ENCODE measurements around the gene KRT15. TPM values are rescaled to one million over a fixed set of nuclear protein-coding genes. Genes with fewer than 3 reads are reported as not detected.

Gene KRT15
- polyA plus RNA-seq, 2 donors: 1,457 to 2,808 TPM

DNA sequence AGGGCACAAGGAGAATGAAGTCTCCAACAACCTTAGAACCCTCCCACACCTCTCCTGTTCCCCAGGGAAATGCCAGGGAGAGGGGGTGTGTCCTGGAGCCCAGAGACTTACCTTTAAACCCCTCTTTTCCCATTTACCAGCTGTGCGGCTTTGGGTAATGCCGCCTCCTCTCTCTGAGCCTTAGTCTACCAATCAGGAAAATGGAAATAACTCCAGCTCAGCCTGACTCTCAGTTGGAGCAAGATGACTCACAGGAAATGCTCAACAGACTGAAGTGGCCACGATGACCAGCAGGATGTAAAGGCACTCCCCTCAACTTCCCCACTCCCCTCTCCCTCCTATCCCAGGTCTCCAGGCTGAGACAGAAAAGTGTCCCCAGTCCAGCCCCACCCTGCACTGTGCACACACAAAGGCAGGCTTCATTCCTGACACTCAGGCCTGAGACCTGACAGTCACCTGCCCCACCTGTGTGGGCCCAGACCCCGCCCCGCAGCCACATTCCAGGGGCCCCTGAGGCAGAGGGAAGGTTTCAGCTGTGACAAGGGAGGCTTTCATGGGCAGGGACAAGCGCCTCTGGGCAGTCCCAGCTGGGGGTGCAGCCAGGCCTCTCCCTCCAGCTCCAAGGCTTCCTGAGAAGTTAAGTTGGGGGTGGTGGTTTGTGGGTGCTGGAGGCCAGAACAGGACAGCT is 3.0 kb upstream of the KRT15 start:
- 41 to 49% methylated on average over 6 of the region's 6 CpGs for WGBS, 2 donors
- H3K27ac ChIP-seq (ENCODE audit: low read depth in 2 of 2, low read length in 1 of 2): peak overlapping the region; percentile 80 to 83
- H3K9me3 ChIP-seq (ENCODE audit: control insufficient read depth in 2 of 2, insufficient read depth in 1 of 2, low read depth in 1 of 2, low read length in 1 of 2): no peaks in the 10 kb centered on the region
- peaks cover 0 to 8% of the 10 kb centered on the region in 2 donors for H3K36me3 ChIP-seq (ENCODE audit: control insufficient read depth in 2 of 2, insufficient read depth in 2 of 2, low read length in 1 of 2)
- peak overlapping the region; percentile 17 to 27 for H3K4me3 ChIP-seq (ENCODE audit: low read depth in 1 of 2, low read length in 2 of 2)
- H3K27me3 ChIP-seq (ENCODE audit: control insufficient read depth in 1 of 2, insufficient read depth in 2 of 2, low read length in 2 of 2): no peaks in the 10 kb centered on the region
- peaks cover 0 to 18% of the 10 kb centered on the region in 2 donors for H3K4me1 ChIP-seq (ENCODE audit: control insufficient read depth in 2 of 2, insufficient read depth in 2 of 2, low read length in 1 of 2)

DNA sequence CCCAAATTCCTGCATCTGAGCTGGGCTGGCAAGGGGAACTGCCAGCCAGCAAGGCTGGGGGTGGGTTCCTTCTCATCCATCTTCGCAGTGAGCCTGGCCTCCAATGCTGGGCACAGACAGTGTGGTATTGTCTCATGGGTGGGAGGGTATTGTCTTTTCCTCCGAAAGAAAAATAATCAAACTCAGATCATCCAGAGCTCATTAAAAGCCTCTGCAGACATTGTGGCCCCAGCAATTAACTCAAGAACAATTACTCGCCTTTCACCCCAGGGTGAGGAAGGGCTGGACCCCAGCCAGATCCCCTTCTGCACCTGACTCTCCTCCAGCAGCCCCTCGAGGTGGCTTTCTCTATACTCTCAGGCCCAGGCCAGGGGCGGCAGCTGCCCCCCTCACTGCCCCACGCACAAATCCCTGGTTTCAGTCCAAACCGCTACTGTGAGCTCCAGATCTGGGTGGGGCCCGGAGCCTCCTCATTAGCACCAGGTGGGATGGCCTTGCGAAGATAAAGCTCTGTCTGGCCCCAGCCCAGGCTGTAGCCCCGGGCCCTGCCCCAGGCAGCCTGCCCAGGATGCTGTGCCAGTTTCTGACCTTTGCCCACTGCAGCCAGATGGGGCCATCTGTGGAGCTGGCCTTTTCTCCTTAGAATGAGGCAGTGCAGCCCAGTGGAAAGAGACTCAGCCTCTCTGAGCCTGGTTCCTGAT is 2.3 kb upstream of the KRT15 start:
- H3K4me3 ChIP-seq (ENCODE audit: low read depth in 1 of 2, low read length in 2 of 2): peak overlapping the region; percentile 17 to 27
- peaks cover 0 to 18% of the 10 kb centered on the region in 2 donors for H3K4me1 ChIP-seq (ENCODE audit: control insufficient read depth in 2 of 2, insufficient read depth in 2 of 2, low read length in 1 of 2)

GRCh38 chr17:41519501-41520224 is 973 bp upstream of the KRT15 start:
- H3K27me3 ChIP-seq (ENCODE audit: control insufficient read depth in 1 of 2, insufficient read depth in 2 of 2, low read length in 2 of 2): no peaks in the 10 kb centered on the region
- H3K9me3 ChIP-seq (ENCODE audit: control insufficient read depth in 2 of 2, insufficient read depth in 1 of 2, low read depth in 1 of 2, low read length in 1 of 2): no peaks in the 10 kb centered on the region
- peaks cover 0 to 18% of the 10 kb centered on the region in 2 donors for H3K4me1 ChIP-seq (ENCODE audit: control insufficient read depth in 2 of 2, insufficient read depth in 2 of 2, low read length in 1 of 2)
- peaks cover 0 to 20% of the 10 kb centered on the region in 2 donors for H3K36me3 ChIP-seq (ENCODE audit: control insufficient read depth in 2 of 2, insufficient read depth in 2 of 2, low read length in 1 of 2)
- peak overlapping the region; percentile 79 to 83 for H3K27ac ChIP-seq (ENCODE audit: low read depth in 2 of 2, low read length in 1 of 2)
- H3K4me3 ChIP-seq (ENCODE audit: low read depth in 1 of 2, low read length in 2 of 2): peak overlapping the region; percentile 24 to 38
- WGBS, 2 donors: 27 to 29% methylated on average over 11 of the region's 11 CpGs

More for the DNA sequence above, 2.3 kb upstream of the KRT15 start:
- 30 to 53% methylated on average over 10 of the region's 10 CpGs for WGBS, 2 donors
- H3K9me3 ChIP-seq (ENCODE audit: control insufficient read depth in 2 of 2, insufficient read depth in 1 of 2, low read depth in 1 of 2, low read length in 1 of 2): no peaks in the 10 kb centered on the region
- H3K27ac ChIP-seq (ENCODE audit: low read depth in 2 of 2, low read length in 1 of 2): peak overlapping the region; percentile 80 to 83
- H3K36me3 ChIP-seq (ENCODE audit: control insufficient read depth in 2 of 2, insufficient read depth in 2 of 2, low read length in 1 of 2): peaks cover 0 to 14% of the 10 kb centered on the region in 2 donors
- no peaks in the 10 kb centered on the region for H3K27me3 ChIP-seq (ENCODE audit: control insufficient read depth in 1 of 2, insufficient read depth in 2 of 2, low read length in 2 of 2)

- H3K9me3 ChIP-seq (ENCODE audit: control insufficient read depth in 2 of 2, insufficient read depth in 1 of 2, low read depth in 1 of 2, low read length in 1 of 2): no peaks in the 10 kb centered on the region
- H3K36me3 ChIP-seq (ENCODE audit: control insufficient read depth in 2 of 2, insufficient read depth in 2 of 2, low read length in 1 of 2): peaks cover 0 to 17% of the 10 kb centered on the region in 2 donors
- 60 to 62% methylated on average over 3 of the region's 3 CpGs for WGBS, 2 donors
- H3K27me3 ChIP-seq (ENCODE audit: control insufficient read depth in 1 of 2, insufficient read depth in 2 of 2, low read length in 2 of 2): no peaks in the 10 kb centered on the region
- peak overlapping the region; percentile 60 to 68 for H3K27ac ChIP-seq (ENCODE audit: low read depth in 2 of 2, low read length in 1 of 2)
- peaks cover 0 to 16% of the 10 kb centered on the region in 2 donors for H3K4me1 ChIP-seq (ENCODE audit: control insufficient read depth in 2 of 2, insufficient read depth in 2 of 2, low read length in 1 of 2)
- H3K4me3 ChIP-seq (ENCODE audit: low read depth in 1 of 2, low read length in 2 of 2): peak overlapping the region; percentile 55 to 61
Observed at GRCh38 chr17:41518031-41518430, 659 bp downstream of the KRT15 start.

- Histone ChIP-seq H3K4me3 (ENCODE audit: low read depth in 1 of 2, low read length in 2 of 2) (peak overlapping the region; percentile 55 to 61), H3K9me3 (ENCODE audit: control insufficient read depth in 2 of 2, insufficient read depth in 1 of 2, low read depth in 1 of 2, low read length in 1 of 2) (no peaks in the 10 kb centered on the region), H3K27ac (ENCODE audit: low read depth in 2 of 2, low read length in 1 of 2) (peak overlapping the region; percentile 78 to 83), H3K27me3 (ENCODE audit: control insufficient read depth in 1 of 2, insufficient read depth in 2 of 2, low read length in 2 of 2) (no peaks in the 10 kb centered on the region), H3K4me1 (ENCODE audit: control insufficient read depth in 2 of 2, insufficient read depth in 2 of 2, low read length in 1 of 2) (peaks cover 0 to 13% of the 10 kb centered on the region in 2 donors), H3K36me3 (ENCODE audit: control insufficient read depth in 2 of 2, insufficient read depth in 2 of 2, low read length in 1 of 2) (peaks cover 0 to 17% of the 10 kb centered on the region in 2 donors)
- WGBS, 2 donors: 48 to 61% methylated on average over 14 of the region's 14 CpGs
Observed at GRCh38 chr17:41516830-41517283, 1.8 kb downstream of the KRT15 start.

GRCh38 chr17:41516147-41516829 is 2.4 kb downstream of the KRT15 start:
- peak overlapping the region; percentile 78 to 83 for H3K27ac ChIP-seq (ENCODE audit: low read depth in 2 of 2, low read length in 1 of 2)
- WGBS, 2 donors: 53 to 64% methylated on average over 14 of the region's 14 CpGs
- no peaks in the 10 kb centered on the region for H3K27me3 ChIP-seq (ENCODE audit: control insufficient read depth in 1 of 2, insufficient read depth in 2 of 2, low read length in 2 of 2)
- peaks cover 0 to 17% of the 10 kb centered on the region in 2 donors for H3K36me3 ChIP-seq (ENCODE audit: control insufficient read depth in 2 of 2, insufficient read depth in 2 of 2, low read length in 1 of 2)
- H3K4me3 ChIP-seq (ENCODE audit: low read depth in 1 of 2, low read length in 2 of 2): peak overlapping the region; percentile 55 to 61
- H3K4me1 ChIP-seq (ENCODE audit: control insufficient read depth in 2 of 2, insufficient read depth in 2 of 2, low read length in 1 of 2): peaks cover 0 to 9% of the 10 kb centered on the region in 2 donors
- H3K9me3 ChIP-seq (ENCODE audit: control insufficient read depth in 2 of 2, insufficient read depth in 1 of 2, low read depth in 1 of 2, low read length in 1 of 2): no peaks in the 10 kb centered on the region

DNA sequence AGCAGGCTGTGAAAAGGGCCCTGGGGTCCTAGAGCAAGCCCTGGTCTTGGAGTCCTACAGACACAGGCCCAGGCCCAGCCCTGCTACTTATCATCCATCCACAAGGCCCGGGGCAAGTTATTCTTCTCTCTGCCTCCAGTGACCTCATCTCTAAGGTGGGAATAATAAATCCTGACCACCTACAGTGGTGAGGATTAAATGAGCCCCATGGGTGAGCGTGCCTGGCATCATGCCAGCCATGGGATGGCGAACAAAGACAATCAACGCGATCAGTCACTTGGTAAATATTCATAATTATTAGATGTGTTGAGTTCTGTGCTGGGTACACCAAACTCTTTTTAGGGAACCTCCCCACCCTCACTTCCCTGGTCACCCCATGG is 5.5 kb downstream of the KRT15 start:
- Histone ChIP-seq H3K27me3 (ENCODE audit: control insufficient read depth in 1 of 2, insufficient read depth in 2 of 2, low read length in 2 of 2) (no peaks in the 10 kb centered on the region), H3K27ac (ENCODE audit: low read depth in 2 of 2, low read length in 1 of 2) (peak overlapping the region; percentile 87 to 98), H3K36me3 (ENCODE audit: control insufficient read depth in 2 of 2, insufficient read depth in 2 of 2, low read length in 1 of 2) (peaks cover 0 to 17% of the 10 kb centered on the region in 2 donors), H3K4me3 (ENCODE audit: low read depth in 1 of 2, low read length in 2 of 2) (peak overlapping the region; percentile 9 to 18), H3K4me1 (ENCODE audit: control insufficient read depth in 2 of 2, insufficient read depth in 2 of 2, low read length in 1 of 2) (peaks cover 0 to 2% of the 10 kb centered on the region in 2 donors), H3K9me3 (ENCODE audit: control insufficient read depth in 2 of 2, insufficient read depth in 1 of 2, low read depth in 1 of 2, low read length in 1 of 2) (no peaks in the 10 kb centered on the region)
- 40 to 55% methylated on average over 5 of the region's 5 CpGs for WGBS, 2 donors

DNA sequence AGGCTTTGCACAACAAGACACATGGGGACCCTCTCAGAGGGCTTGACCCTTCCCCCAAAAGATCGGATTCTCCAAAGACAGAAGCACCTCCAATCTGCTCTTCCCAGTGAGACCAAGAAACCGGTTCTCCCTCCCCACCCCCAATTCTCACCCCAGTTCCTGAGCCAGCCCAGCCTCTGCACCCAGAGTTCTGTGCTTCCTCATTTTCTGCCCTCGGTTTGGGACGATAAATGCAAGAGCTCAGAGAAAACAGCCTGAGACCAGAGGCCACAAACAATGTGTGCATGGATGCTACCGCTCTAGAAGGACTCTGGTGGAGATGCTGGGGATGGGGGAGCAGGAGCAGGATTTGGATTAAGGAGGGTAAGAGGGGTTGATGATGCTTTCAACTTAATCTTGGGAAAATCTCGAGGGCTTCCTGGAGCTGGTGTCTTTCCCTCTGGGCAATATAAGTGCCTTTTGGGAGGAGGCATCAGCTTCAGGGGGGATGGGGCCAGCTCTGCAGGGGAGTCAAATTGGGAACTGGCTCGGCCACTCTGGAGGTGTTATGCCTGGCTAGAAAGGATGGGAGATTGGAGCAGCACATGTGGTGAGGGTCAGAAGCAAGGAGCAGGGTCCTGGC is 6.0 kb downstream of the KRT15 start:
- Histone ChIP-seq H3K27me3 (ENCODE audit: control insufficient read depth in 1 of 2, insufficient read depth in 2 of 2, low read length in 2 of 2) (no peaks in the 10 kb centered on the region), H3K9me3 (ENCODE audit: control insufficient read depth in 2 of 2, insufficient read depth in 1 of 2, low read depth in 1 of 2, low read length in 1 of 2) (no peaks in the 10 kb centered on the region), H3K4me1 (ENCODE audit: control insufficient read depth in 2 of 2, insufficient read depth in 2 of 2, low read length in 1 of 2) (peaks cover 0 to 2% of the 10 kb centered on the region in 2 donors), H3K4me3 (ENCODE audit: low read depth in 1 of 2, low read length in 2 of 2) (peak overlapping the region; percentile 9 to 18), H3K27ac (ENCODE audit: low read depth in 2 of 2, low read length in 1 of 2) (peak overlapping the region; percentile 87 to 98), H3K36me3 (ENCODE audit: control insufficient read depth in 2 of 2, insufficient read depth in 2 of 2, low read length in 1 of 2) (peaks cover 0 to 17% of the 10 kb centered on the region in 2 donors)
- 34 to 37% methylated on average over 7 of the region's 7 CpGs for WGBS, 2 donors

Measured in esophagus (tissue), 2 donors.